NB4 (cell line): ENCODE data around the gene PRICKLE3.
A peak's percentile ranks its signal among the peaks of the same experiment; 100 is the strongest.

Experiments
- DNase-seq: peaks from one replicate; pipeline ENCODE4 v3.0.0; 2010; ENCODE audit warnings: low read depth
- H3K4me3 ChIP-seq: one replicate; pipeline ENCODE4 v1.5.1; 2011; ENCODE audit warnings: mild to moderate bottlenecking, low read depth, low read length, moderate library complexity
- MYC ChIP-seq: IDR thresholded peaks from 2 replicates; pipeline ENCODE4 v1.6.1; 2011; ENCODE audit warnings: low read depth, low read length
- POLR2A ChIP-seq: IDR thresholded peaks from 2 replicates; pipeline ENCODE4 v1.6.1; 2011; ENCODE audit warnings: mild to moderate bottlenecking; ENCODE audit not compliant: insufficient read length; ENCODE audit errors: extremely low read depth
- TF ChIP-seq, protein P1 (sequence below): IDR thresholded peaks from 2 replicates; pipeline ENCODE4 v1.6.1; 2011; ENCODE audit warnings: low read depth, low read length
- TF ChIP-seq, protein P2 (sequence below): IDR thresholded peaks from one replicate; pipeline ENCODE4 v1.5.1; 2012; ENCODE audit warnings: low read depth, low read length

The PRICKLE3 gene

GRCh38 chrX:49198540-49199314 lies 12.6 kb upstream of the PRICKLE3 start:
- H3K4me3 ChIP-seq, result no peak overlapping the region
- DNase-seq, result no peak
- TF ChIP-seq, protein P1, sequence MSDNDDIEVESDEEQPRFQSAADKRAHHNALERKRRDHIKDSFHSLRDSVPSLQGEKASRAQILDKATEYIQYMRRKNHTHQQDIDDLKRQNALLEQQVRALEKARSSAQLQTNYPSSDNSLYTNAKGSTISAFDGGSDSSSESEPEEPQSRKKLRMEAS, result no peak
- no peak for TF ChIP-seq POLR2A
- TF ChIP-seq, protein P2, sequence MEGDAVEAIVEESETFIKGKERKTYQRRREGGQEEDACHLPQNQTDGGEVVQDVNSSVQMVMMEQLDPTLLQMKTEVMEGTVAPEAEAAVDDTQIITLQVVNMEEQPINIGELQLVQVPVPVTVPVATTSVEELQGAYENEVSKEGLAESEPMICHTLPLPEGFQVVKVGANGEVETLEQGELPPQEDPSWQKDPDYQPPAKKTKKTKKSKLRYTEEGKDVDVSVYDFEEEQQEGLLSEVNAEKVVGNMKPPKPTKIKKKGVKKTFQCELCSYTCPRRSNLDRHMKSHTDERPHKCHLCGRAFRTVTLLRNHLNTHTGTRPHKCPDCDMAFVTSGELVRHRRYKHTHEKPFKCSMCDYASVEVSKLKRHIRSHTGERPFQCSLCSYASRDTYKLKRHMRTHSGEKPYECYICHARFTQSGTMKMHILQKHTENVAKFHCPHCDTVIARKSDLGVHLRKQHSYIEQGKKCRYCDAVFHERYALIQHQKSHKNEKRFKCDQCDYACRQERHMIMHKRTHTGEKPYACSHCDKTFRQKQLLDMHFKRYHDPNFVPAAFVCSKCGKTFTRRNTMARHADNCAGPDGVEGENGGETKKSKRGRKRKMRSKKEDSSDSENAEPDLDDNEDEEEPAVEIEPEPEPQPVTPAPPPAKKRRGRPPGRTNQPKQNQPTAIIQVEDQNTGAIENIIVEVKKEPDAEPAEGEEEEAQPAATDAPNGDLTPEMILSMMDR, result no peak
- TF ChIP-seq MYC, result no peak

GRCh38 chrX:49197543-49198087 lies 11.4 kb upstream of the PRICKLE3 start:
- TF ChIP-seq, protein P2, result no peak
- TF ChIP-seq MYC, result no peak
- TF ChIP-seq, protein P1, result no peak
- no peak overlapping the region for H3K4me3 ChIP-seq
- DNase-seq, result no peak

GRCh38 chrX:49193542-49193964 lies 7.4 kb upstream of the PRICKLE3 start:
- no peak for DNase-seq
- H3K4me3 ChIP-seq, result no peak overlapping the region
- TF ChIP-seq, protein P2, result no peak
- TF ChIP-seq MYC (no peak), POLR2A (no peak)
- TF ChIP-seq, protein P1, result no peak

DNA sequence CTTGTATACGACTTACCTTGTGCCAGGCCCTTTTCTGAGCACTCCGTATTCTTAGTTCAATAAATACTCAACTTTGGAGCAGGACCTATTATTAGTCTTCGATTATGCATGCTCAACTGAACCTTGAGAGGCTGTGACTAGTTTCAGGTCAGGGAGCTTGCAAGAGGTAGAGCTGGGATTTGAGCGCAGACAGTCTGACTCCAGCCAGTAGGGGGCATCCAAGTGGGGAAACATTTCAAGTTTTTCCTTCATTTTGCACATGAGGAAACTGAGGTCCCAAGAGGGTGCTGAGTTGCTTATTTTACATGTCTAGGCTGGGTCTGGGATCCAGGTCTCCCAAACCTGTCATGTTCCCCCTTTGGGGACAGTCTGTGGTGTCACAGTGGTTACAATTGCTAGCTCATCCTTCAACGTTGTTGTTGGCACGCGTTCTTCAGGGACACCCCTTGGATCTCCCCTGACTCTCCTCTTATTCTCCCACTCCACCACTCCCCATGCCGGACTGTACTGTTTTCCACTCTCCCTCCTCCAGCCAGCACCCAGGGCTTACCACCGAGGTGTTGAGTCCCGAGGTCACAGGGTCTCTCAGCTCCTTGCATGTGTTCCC lies 6.7 kb upstream of the PRICKLE3 start:
- TF ChIP-seq, protein P1, result no peak
- TF ChIP-seq, protein P2, result peak; percentile 74
- peak; percentile 73 for DNase-seq
- H3K4me3 ChIP-seq, result no peak overlapping the region

DNA sequence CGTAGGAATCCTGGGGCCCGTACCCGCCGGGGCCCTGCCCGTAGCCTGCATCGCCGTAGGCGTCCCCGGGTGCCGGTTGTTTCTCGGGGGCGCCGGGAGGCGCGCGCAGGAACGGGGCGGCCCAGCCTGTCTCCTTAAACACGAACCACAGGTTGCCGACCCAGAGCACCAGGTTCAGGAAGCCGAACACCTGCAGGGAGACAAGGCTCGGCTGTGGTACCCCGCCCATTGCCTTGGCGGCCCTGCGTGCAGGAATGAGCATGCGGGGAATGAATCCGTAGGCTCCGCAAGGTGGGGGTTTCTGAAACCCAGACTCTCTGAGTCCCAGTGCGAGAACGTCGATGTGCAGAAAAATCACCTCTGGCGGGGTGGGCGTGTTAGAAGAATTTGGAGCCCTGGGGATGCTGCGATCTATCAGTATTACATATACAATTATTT lies 5.4 kb upstream of the PRICKLE3 start:
- TF ChIP-seq, protein P2, result no peak
- TF ChIP-seq, protein P1, result no peak
- TF ChIP-seq POLR2A, result no peak
- peak overlapping the region; percentile 78 for H3K4me3 ChIP-seq
- DNase-seq, result peak; percentile 43
